HK-2 (cell line): ENCODE results near the gene RHBDL1.

ENCODE experiments used
- DNase-seq: peaks from one replicate; pipeline ENCODE4 v3.0.0-alpha.2; 2018; ENCODE audit not compliant: unreplicated experiment

RHBDL1 gene

DNA sequence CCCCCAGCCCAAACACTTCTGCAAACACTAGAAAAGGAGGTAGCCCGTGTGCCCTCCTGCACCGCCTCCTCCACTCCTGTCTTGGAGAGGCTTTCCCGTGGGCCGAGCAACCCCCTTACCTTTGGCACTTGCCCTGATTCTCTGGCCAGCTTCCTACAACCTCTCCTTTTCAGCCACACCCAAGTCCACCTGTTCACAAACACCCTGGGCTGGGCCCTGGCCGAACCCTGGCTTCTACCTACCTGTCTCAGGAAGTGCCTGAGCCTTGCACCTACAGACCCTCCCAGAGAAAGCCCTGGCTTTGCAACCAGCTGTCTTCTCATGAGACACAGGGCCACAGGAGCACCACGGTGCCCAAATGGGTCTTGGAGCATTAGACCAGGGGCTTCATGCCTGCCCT, 43.5 kb downstream of the RHBDL1 start:
- no peak for DNase-seq

DNA sequence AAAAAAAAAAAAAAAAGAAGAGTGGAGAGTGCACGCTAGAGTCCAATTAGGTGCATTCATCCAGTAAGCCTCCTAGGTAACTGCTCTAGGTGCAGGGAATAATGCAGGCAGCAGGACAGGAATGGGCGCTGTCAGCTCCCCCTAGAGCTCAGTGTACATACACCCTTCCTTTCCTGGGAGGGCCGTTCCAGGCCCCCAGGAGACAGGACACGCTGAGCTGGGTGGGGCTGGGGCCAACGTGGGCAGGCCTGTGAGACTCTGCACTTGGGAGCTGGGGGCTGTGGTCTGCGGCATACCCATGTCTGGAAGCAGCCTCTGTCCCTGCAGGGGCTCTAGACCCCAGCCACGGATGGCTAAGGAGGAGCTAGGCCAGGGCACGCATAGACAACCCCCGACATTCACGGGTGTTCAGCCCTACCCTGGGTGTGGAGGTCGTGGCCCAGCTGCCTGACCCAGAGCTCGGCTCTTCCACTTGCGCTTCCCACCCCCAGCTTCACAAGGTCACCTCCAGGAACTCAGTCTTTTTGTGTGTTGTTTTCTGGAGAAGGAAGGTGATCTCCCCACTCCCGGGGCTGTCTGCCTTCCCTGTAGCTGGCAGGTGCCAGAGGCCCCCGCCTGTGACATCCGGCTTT, 44.5 kb downstream of the RHBDL1 start:
- DNase-seq = peak; percentile 45

DNA sequence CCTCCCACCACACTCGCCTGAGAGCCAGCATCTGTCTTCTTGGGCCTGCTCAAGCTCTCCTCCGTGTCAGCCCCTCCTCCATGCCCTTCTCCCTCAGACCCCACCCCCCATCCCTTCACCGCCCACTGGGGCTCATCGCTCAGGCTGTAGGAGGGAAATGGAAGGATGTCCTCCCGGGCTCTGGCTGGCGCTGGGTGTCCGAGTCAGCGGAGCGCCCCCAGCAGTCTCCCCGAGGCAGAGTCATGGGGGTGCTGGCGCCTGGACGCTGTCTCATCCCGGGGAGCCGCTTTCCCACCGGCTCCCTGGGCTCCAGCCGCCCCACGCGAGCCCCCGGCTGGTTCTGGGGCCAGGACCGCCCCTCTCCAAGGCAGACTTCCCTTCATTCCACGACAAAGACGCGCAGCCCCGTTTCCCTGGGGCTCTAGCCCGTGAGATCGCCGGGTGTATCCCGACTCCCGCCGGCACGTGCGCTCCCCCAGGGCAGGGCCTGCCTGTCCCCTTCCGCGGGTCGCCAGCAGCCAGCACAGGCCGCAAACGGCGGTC, 45.0 kb downstream of the RHBDL1 start:
- peak; percentile 77 for DNase-seq

DNA sequence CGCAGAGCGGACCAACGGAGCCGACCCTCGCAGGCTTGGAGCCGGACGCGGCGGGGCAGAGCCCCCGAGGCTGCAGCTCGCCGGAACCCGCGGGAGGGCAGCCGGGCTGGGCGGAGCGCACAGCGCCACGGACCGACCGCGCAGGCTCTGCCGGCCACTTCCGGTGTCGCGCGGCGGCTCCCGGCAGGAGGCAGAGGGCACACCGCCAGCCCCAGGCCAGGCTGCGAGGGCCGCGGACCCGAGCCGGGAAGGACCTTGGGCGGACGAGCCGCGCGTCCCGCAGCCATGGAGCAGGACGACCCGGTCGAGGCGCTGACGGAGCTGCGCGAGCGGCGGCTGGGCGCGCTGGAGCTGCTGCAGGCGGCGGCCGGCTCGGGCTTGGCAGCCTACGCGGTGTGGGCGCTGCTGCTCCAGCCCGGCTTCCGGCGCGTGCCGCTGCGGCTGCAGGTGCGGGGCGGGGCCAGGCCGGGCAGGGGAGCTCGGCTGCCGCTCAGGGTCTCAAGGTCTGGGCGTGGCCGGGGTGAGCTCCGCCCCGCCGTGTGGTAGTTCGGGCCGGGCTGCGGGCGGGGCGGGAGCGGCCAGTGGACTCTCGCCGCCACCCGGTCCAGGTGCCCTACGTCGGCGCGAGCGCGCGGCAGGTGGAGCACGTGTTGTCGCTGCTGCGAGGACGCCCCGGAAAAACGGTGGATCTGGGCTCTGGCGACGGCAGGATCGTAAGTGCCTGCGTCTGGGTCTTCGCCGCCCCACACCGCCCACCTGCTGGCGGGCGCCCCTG, 45.7 kb downstream of the RHBDL1 start, which contains the start of gene ANTKMT:
ANTKMT (plus strand) TSS at position 157 of the 775 bp plus-strand sequence; CDS start at position 286, 129 bp downstream.
- peak; percentile 78 for DNase-seq

DNA sequence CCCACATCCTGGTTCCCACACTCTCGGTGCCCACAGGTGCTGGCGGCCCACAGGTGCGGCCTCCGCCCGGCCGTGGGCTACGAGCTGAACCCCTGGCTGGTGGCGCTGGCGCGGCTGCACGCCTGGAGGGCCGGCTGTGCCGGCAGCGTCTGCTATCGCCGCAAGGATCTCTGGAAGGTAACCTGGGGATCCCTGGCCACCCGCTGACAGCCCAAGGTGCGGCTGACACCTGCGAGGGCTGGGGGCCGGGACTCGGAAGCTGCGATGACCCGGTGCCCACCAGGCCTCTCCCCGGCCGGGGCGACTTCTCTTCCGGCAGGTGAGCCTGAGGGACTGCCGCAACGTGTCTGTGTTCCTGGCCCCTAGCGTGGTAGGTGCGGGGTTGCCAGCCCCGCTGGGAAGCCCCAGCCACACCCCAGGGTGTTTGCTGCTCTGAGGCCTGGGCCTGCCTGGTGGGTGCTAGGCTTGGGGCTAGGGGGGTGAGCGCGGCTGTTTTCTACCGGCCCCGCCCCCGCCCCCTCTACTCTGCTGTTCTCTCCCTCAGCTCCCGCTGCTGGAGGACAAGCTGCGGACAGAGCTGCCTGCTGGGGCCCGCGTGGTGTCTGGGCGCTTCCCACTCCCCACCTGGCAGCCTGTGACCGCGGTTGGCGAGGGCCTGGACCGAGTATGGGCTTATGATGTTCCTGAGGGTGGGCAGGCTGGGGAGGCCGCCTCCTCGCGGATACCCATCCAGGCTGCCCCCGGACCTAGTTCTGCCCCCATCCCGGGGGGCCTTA, 46.5 kb downstream of the RHBDL1 start:
- no peak for DNase-seq

DNA sequence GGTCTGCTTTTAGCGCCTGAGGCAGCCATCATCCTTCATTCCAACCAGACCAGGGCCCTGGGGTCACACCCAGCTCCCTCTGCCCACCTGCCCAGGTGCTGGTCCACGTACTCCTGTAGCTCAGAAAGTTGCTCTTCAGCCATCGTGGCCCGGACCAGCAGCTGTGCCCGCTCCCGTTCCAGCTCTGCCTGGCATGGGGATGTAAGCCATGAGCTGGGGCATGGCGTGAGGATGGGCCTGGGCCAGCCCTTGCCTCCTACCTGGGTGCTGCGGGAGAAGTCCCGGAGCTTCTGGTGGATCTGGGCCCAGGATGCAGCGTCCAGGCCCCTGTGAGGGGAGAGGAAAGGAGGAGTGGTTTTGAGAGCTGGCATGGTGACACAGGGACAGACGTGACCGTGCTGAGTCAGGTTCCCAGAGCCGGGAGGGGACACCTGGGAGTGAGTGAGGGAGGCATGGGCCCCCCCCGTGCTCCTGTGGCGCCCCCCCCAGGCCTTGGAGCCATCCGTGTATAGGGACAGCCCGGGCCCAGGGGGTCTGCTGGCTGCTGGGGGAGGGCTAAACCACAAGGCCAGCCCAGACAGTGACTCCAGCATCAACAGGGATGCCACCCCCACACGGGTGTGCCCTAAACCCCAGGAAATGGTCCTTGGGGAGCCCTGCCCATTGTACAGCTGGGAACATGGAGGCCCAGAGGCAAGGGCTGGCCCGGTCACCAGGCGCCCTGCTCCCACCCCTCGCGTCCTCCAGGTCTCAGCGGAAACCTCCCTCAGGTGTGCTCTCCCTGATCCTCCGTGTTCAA, 47.6 kb downstream of the RHBDL1 start:
- no peak for DNase-seq

DNA sequence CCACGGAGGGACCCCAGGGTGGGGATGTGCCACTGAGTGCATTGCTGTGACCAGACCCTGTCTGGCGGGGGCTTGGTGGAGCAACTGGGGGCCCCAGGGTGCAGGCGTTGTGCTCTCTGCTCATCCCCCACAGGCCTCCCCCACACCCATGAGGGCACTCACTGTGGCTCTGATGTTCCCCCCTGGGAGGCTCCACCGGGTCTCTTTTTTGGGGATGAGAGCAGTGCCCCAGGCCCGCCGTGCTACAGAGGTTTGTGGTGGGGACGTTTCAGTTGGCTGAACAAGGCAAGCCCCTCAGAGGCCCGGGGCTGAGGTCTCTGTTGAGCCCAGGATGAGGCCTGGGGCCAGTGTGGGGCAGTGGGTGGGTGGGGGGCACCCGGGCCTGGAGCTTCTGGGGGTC, 48.2 kb downstream of the RHBDL1 start:
- no peak for DNase-seq

DNA sequence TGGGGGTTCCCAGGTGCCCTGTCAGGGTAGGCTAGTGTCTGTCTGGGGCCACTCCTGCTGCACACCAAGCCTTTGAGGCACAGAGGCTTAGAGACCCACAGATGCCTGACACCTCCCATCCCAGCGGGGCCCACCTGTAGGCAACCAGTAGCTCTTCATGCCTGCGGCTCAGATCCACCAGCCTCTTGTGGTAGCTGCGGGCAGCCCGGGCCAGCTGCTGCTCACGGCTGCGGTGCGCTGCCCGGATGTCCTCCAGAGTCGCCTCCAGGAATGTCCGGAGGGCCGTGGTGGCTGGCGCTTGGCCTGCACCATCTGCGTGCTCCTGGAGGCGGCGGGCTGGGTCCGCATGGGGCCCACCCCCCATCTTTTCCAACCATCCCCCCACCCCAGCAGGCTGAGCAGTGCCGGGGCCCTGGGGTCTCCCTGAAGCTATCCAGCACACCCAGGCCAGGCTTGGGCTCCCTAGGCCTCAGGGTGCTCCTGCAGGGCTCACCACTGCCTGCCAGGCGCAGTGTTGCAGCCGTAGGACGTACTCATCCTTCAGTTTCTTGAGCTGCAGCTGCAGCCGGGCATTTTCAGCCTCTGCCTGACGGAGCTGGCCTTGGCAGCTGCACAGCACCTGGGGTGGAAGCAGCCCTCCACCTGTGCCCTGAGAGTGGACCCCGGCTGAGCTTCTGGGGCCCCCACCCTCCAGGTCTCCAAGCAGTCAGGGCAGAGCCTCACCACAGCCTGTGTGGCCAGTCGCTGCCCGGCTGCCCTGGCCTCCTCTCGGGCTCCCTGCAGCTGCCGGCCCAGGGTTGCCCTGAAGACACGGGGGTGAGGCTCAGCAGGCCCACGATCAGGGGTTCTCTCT, 48.9 kb downstream of the RHBDL1 start:
- no peak for DNase-seq

DNA sequence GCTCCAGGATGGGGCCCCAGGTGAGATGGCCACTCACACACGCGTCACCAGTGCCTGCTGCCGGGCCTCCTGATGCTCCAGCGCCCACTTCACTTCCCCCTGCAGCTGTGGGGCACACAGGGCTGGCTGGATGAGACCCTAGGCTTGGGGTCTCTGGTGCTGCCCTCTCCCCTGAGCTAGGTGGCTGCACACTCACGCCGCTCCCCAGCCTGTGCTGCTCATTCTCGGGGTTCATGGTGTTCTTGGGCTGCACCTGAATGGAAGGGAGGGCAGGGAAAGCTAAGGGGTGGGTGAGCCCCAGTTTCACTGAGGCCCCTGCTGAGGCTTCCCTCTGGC, 49.5 kb downstream of the RHBDL1 start:
- no peak for DNase-seq

DNA sequence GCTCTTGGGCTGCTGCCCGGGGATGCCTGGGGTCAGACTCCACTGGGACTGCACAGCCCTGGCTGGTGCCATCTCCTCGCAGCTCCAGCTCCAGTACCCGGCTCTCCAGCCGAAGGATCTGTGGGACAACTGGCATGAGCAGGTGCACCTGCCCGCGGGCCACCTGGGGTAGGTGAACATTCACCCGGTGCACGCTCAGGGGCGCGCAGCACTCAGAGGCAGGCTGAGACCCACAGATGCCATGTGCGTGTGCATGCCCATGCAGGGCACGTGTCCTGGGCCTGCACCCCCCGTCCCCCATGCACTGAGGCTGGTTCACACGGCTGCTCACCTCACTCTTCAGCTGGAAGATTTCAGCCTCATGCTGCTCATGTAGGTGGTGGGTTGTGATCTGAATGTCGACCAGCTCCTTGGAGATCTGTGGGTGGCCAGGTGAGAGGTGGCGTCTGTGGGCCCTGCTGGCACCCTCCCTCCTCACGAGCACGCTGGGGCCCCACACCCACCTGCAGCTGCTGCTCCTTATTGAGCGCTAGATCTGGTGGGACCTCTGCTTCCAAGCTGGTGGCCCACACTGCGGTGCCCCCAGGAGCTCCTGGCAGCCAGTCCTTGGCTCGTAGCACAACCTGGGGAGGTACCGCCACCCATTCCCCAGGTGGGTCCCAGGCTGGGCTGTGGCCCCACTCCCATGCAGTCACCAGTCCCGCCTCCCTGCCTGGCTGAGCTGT, 50.2 kb downstream of the RHBDL1 start:
- DNase-seq = no peak

DNA sequence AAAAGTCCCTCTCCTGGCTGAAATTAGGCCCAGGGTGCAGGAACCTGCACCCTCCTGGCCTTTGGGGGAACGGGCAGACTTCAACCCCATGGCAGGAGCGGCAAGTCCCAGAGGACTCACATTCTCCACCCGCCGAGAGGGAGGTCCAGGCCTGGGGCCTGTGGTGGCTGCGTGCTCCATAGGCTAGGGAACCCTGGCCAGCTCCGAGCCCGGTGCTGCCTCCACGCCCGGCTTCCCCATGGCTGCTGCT, 50.6 kb downstream of the RHBDL1 start:
- DNase-seq = no peak

DNA sequence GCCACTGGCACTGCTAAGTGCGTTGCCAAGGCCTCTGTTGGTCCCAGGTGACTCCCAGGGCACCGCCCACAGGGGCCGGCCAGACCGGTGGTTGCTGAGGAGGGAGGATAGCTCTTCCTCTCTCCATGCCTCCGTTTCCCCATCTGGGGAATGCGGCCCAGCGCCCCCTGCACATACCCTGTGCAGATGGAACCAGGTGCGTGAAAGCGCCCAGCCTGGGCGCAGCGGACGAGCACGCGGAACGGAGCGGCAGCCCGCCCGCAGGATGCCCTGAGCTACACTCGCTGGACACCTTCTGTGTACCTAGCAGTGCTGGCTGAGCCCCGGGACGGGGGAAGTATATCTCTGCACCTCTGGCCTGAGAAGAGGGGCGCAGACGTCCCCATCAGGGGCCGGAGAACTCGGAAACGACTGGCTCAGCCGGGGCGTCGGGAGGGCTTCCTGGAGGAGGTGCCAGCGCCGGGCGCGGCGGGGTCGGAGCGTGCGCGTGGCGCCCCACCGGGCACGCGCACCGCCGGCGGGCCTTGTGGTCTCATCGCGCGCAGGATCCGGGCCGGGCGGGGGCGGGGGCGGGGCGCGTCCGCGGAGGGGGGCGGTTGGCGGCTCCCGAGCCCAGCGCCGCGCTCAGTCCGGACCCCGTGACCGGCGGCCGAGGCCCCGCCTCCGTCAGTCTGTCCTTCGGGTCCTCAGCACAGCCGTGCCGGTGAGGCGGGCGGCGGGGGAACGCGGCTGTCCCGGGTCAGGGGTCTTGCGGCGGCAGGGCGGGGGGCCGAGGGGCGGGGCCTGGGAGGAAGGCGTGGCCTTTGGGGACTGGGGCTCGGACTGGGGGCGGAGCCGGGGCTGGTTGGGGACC, 51.2 kb downstream of the RHBDL1 start, which contains the start of the genes CCDC78 and HAGHL:
CCDC78 (minus strand) TSS at position 6 of the 853 bp plus-strand sequence. CDS start 76 bp downstream, outside the sequence.
HAGHL (plus strand) TSS at position 669 of the 853 bp plus-strand sequence. CDS start 404 bp downstream, outside the sequence.
- peak; percentile 46 for DNase-seq

DNA sequence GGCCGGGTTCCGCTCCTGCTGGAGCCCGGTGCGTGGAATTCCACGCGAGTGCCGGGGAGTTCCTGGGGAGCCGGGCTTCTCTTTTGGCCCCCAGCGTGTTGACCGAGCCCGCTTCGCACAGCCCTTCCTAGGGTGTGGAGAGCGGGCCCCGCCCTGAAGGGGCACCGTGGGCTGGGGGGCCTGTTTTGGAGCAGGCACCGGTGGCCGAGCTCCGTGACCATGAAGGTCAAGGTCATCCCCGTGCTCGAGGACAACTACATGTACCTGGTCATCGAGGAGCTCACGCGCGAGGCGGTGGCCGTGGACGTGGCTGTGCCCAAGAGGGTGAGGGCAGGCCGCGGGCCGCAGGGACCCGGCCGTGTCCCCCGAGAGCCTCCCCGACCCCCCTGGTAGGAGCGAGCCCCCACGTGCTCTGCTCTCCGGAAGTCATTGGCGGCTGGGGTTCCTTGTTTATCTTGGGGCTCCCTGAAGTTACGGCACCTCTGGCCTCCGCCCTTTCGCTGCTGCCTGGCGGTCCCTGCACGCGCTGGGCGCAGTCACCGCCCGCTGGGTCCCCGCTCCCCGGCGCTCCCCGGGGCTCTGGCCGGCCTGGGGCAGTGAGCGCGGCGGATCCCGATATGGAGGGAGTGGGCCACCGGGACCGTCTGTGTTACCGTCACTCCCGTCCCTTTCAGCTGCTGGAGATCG, 52.0 kb downstream of the RHBDL1 start:
- no peak for DNase-seq
